ENCODE results near the gene GUK1.

Gene GUK1

DNA sequence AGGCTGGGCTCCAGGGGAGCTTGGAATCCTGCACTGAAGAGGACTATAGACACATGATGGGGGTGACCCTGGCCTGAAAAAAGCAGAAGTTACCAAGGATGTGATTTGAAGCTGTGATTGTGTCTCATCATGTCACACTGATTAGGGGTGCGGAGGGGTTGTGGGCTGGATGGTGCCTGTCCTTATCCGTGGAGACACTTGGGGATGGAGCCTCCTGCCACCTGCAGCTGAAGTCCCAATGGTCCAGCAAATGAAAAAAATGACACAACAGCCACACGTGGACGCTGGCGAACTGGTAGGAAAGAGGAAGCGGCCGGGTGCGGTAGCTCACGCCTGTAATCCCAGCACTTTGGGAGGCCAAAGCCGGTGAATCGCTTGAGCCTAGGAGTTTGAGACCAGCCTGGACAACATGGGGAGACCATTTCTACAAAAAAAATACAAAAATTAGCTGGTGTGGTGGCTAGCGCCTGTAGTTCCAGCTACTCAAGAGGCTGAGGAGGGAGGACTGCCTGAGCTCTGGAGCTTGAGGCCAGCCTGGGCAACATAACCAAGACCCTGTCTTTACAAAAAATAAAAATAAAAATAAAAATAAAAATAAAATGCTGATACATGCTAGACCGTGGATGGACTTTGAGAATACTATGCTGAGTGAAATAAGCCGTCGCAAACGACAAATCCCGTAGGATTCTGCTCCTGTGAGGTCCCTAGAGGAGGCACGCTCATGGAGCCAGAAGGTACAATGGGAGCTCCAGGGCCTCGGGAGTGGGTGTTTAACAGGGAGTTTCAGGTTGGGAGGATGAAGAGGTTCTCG, 24.7 kb downstream of the GUK1 start:
- DNase-seq: no peak

DNA sequence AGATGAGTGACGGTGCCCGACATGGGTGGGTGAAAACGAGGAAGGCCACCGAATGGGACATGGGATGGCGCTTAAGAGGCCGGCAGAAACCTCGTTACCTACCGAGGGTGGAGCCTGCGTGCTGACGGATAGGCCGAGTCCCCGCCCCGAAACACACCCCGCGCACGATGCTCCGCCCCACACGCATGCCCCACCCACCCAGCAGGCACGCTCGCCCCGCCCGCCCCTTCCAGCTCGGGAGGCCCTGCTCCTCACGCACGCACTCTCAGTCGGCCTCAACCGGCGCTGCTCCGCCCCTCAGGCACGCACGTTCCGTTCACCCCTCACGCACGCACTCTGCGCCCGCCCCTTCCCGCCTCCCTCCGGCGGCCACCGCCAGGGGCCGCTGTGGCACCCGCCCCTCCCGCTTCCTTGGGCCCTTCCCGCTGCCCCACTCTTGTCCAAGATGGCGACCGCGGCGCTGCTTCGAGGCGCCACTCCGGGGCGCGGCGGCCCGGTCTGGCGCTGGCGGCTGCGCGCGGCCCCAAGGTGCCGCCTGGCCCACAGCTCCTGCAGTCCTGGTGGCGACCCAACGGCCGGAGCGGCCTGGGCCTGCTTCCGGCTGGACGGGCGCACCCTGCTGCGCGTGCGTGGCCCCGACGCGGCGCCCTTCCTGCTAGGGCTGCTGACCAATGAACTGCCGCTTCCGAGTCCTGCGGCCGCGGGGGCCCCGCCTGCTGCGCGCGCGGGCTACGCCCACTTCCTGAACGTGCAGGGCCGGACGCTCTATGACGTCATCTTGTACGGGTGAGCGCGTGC, 25.5 kb downstream of the GUK1 start, which contains the start of gene IBA57:
Gene IBA57, plus strand, starts transcription at position 433 of the 798 bp plus-strand sequence. Its CDS starts 13 bp downstream, at position 446.
- DNase-seq: peak; percentile 99 to 100 (median 100)

DNA sequence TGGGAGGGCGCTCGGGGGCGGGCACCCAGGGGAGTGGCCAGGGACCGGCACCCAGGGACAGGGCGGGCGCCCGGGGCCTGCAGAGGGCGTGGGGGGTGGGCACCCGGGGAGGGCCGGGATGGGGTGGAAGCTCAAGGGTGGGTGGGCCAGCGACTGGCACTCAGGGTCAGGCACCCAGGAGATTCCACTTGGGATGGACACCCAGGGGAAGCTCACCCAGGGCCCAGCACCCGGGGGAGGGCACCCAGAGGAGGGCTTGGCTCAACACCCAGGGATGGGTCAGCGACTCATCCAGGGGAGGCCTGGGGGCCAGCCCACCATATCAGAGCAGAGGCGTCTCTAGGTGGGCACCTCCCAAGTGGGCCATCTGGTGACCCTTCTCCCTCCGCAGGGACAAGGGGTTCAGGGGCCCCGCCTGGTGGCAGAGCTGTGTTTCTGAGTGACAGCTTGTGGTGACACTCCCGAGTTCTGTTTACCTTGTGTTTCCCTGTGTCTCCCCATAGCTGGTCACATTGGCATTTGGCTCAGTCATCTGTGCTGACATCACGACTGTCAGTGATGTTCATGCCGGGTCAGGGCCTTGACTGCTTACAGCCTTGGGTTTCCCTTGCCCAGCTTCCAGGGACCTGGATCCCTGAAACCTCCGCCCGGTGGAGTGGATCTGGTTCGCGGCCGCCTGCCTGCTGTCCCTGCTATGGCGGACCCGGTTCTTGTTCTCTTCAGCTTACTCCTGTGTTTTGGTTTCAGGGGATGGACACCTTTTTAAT, 26.3 kb downstream of the GUK1 start:
- peak in 4 of 5 donors; percentile 54 to 62 (median 56) for DNase-seq

DNA sequence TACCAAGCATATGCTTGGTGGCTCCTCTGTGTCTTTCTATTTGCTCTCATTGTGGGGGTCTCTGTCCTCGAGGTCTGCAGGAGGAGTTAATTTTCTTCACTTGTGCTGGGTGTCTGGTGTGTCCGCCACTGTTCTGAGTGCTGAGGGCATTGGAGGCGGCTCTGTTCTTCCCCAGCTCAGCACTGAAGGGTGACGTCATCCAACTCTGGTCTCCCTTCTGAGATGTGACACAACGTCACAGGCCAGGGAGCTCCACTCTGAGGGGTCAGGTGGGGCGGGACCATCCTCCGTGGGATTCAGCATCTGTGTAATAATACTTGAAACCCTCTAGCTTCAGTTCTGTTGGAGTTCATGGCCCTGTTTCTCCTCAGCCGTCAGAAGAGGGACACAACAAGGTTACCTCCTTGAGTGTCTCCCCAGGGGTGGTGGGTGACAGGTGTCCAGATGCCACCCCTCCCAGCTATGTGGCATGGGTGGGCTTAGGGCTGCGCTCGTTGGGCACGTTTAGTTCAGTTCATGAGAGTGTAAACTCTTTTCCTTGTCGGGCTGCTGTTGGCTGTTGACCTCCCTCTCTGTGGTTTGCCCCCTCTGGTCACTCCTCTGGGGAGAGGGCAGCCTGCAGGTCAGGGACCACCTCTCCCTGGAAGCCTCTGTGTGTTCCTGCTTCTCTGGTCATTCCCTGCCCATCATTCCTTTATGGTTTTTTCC, 28.6 kb downstream of the GUK1 start:
- no peak for DNase-seq

DNA sequence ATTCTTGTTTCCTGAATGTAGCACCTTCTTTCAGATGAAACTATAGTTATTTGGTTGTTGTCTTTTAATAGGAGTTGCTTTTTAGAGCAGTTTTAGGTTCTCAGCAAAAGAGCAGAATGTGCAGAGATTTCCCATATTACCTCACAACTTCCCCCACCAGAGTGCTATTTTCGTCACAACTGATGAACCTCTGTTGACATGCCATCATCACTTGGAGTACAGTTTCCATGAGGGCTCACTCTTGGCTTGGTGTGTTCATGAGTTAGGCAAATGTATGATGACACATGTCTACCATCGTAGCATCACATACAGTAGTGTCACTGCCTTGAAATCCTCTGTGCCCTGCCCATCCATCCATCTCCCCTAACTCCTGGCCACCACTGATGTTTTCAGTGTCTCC, 29.3 kb downstream of the GUK1 start:
- DNase-seq: no peak

DNA sequence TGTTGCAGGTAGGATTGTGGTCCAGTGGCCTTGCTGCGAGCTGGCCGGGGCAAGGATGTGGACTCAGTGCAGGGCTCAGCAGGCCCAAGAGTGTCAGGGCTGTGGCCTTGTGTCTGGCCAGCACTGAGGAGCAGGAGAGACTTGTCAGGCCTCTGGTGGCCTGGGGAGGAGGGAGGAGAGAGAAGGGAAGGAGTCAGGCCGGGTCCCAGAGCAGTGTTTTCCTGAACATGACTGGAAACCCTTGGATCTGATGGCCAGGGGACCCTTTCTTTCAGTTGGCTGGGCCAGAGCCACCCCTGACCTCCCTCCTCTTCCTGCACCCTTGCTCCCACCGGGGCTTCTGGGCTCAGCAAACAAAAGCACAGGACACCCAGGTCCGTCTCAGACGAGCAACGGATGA, 30.6 kb downstream of the GUK1 start:
- DNase-seq: no peak

DNA sequence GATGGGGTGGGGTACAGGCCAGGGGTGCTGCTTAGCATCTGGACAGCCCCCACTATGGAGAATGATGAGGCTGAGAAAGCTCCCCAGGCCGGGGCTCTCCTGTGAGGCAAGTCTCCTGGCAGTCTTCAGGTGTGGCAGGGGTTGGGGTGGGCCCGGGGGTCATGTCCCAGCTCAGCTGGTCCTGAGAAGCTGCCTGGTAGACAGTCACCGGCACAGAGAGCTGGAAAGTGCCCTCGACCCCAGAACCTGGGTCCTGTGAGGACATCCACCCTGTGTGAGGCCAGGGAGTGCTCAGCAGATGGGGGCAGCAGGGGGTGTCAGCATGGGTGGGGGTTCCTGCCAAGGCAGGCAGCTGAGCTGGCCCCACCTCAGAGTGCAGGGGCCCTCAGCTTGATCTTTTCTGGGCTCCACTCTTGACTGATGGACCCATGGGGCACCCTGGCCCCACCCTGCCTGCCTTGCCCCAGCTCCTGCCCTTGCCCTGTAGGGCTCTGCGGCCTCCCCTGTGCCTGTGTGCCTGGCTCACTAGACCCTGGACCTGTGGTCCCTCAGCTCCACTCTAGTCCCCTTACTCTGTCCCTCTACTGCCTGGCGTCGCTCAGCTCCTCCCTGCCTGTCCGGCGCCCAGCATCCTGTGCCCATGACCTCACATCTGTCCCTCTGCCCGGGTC, 31.3 kb downstream of the GUK1 start:
- DNase-seq: no peak

DNA sequence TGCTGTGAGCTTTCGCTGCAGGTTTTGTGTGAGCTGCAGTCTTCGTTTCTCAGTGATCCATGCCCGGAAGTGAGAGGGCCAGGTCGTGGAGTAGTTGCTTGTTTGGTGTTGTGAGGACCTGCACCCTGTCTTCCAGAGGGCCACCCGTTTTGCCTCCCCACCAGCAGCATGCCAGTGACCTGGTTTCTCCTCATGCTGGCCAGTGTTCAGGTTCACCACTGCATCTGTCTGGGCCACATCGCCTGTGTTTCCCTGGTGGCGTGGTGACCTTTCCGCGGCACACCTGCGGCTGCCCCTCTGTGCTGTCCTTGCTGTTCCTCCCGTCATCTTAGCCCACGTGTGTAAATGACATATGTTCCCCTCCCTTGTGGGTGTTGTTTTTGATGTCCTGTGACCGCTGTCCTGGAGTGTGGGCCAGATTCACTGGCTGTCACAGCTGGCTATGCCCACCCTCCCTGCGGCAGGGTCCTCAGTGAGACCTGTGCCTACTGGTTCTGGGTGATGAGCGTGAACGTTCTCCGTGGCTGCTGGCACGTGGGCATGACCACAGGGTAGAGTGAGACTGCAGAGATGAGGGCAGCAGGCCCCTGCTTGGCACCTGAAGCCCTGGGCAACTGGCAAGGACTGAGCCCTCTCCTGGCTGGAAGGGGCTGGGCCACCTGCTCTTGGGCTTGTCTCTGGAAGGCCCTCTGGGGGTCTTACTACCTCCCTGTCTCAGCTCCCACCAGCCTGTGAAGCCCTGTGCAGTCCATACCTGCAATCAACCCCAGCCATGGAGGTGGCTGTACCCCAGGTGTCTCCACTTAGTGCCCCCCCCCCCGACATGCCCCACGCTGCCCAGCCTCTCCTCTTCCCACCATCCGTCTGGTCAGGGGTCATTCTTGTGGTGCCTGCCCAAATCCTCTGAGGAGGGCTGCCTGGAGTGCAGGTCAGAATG, 32.8 kb downstream of the GUK1 start:
- DNase-seq: no peak

DNA sequence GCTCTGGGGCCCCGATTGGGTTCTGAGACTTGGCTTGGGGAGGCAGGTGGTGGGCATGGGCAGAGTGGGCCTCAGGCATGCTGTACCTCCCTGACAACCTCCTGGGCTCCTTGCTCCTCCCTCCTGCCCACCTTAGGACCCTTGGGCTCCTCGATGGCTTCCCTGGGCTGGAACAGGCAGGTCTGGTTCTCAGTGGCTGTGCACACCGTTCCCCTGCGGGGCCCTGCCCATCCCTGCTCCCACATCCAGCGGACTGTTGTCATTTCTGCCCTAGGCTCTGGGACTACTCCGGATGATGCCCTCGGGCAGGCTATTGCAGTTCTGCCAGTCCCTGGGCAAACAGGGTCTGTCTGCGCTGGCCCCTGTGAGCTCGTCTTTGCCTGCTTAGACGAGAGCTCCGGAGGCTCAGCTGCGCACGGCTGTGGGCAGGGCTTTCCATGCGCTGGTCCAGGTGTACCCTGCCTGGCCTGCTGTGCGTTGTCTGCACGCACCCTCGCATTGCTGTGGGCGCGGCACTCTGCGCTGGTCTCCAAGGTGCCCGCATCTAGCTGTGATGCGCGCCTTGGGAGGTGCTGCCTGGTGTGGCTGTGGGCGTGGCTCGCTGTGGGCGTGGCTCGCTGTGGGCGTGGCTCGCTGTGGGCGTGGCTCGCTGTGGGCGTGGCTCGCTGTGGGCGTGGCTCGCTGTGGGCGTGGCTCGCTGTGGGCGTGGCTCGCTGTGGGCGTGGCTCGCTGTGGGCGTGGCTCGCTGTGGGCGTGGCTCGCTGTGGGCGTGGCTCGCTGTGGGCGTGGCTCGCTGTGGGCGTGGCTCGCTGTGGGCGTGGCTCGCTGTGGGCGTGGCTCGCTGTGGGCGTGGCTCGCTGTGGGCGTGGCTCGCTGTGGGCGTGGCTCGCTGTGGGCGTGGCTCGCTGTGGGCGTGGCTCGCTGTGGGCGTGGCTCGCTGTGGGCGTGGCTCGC, 33.7 kb downstream of the GUK1 start:
- DNase-seq: peak in 1 of 5 donors; percentile 35

DNA sequence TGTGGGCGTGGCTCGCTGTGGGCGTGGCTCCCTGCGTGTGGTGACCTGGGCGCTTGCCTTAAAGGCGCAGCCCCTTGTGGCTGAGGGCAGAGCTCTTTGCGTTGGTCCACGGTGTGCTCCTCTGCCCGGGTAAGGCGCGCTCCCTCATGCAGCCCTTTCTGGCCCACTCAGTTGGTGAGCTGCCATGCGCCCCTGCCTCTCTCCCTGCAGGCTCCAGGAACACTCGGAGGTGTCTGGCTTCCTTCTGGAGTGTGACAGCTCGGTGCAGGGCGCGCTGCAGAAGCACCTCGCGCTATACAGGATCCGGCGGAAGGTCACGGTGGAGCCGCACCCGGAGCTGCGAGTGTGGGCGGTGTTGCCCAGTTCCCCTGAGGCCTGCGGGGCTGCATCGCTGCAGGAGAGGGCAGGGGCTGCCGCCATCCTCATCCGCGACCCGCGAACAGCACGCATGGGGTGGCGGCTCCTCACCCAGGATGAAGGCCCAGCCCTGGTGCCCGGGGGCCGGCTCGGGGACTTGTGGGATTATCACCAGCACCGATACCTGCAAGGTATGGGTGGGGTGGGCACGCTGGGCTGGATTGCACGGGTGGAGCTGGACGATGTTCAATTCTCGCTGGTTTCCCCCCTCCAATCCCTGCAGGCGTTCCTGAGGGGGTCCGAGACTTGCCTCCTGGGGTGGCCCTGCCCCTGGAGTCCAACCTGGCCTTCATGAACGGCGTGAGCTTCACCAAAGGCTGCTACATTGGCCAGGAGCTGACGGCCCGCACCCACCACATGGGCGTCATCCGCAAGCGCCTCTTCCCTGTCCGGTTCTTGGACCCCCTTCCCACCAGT, 34.6 kb downstream of the GUK1 start:
- DNase-seq: peak in 4 of 5 donors; percentile 29 to 50 (median 38)

DNA sequence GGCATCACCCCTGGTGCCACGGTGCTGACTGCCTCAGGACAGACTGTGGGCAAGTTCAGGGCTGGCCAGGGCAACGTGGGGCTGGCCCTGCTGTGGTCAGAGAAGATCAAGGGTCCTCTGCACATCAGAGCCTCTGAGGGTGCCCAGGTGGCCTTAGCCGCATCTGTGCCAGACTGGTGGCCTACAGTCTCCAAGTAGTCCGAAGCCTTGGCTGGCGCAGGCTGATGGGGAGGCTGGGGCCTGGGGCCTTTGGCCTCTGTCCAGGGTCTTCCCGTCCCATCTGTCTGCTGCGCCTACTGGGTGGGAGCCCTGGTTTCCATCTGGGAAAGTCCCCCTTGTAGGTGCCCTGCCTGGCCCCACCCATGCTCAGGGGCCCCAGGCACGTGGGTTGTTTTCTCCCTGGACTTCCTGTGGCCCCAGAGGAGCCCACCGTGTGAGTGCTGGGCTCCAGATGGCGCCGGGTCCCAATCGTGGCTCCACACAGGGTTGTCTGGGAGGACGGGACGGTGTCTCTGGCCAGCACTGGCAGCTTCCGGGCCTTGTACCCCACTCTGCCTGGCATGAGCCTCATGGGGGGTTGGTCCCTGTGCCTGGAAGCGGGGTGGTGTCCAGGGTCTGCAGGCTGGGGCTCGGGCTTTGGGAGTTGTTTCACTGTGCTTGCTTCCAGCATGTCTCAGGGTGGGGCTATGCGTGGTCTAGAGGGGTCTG, 35.4 kb downstream of the GUK1 start:
- DNase-seq: no peak

DNA sequence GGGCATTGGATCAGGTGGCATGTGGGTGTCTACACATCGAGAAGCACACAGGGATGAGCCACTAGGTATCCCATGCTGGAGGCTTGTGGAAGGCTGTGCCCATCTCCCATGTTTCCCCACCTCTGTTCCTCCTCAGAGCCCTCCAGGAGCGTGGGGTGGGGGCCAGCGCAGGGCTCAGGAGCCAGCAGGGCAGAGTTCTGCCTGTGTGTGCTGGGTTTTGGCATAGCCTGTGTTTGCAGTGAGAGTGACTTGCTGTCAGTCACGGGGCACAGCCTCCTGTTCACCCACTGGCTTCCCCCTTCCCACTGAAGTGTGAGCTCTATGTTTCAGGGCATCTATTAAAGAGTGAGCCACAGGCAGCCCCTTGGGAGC, 35.9 kb downstream of the GUK1 start:
- no peak for DNase-seq

DNA sequence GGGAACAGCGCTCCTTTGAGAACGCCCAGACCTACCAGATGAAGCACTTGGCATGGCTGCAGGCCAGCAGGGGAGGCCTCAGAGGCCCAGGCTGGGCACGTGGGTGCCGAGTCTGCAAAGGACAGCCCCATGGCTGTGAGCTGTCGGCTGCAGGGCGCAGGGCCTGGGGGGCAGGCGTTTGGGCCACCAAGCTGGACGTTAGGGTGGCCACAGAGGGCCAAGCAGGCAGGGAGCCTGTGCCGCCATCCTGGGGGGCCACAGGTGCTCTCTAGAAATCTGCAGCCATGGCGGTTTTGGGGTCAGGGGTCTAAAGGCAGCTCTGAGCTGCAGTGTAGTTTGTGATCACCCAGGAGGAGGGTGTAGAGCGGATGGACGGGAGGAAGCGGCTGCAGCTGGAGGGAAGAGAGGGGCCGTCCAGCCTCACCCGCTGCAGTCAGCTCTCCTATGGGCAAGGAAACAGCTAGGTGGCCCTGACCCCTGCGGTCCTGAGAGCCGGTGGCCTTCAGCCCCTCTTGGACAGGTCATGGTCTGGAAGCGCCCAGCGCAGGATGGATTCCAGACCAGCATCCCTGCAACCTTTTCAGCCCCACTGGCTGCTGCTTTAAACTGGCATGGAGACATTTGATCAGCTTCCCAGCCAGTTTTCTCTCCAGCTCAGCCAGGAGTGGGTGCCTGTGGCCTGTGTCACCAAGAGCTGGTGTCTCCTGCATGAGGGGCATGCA, 36.5 kb downstream of the GUK1 start:
- DNase-seq: no peak

DNA sequence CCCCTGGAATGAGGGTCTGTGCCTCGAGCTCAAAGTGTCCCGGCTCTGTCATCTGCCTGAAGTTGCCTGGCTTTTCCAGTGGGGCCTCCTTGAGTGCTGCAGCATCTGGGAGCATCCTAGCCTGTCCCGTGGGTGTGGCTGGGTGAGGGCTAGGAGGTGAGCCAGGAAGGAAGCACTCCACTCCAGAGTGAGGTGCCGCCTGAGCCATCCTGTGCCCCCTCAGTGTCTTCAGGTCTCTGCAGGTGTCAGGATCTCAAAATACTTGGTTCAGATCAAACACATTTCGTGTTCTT, 37.0 kb downstream of the GUK1 start:
- DNase-seq: no peak

DNA sequence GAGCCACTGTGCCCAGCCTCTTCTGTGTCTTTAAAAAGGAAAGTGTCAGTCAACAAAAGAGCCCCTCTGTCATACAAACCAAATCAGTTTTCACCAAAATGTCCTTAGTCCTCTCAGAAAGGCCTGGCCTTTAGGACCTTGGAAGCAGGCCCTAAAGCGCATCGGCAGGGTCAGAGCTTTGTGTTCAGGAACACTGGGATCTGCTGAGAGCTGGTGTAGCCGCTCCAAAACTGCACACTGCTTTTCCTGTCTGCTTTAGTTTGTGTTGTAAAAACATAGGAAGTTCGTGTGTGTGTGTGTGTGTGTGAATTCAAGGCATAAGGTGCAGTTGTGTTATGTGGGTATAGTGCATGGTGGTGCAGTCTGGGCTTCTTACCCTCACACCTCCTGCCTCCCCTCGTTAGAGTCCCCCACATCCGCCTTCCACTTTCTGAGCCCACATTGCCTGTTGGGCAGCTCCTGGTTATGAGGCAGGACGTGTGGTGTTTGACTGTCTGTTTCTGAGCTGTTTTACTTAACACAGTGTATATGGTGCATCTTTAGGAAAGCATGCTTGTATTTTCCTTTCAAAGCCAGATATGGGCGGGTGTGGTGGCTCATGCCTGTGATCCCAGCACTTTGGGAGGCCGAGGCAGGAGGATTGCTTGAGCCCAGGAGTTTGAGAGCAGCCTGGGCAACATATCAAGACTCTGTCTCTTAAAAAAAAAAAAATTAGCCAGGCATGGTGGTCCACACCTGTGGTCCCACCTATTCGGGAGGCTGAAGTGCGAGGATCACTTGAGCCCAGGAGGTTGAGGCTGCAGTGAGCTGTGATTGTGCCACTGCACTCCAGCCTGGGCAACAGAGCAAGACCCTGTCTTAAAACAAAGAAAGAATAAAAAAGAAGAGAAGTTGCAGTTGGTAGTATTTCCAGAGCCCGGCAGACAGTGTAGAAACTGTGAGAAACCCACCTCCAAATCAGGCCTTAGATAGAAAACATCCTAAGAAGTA, 37.9 kb downstream of the GUK1 start:
- no peak for DNase-seq
